ENCODE measurements around the gene NGF.

DNA sequence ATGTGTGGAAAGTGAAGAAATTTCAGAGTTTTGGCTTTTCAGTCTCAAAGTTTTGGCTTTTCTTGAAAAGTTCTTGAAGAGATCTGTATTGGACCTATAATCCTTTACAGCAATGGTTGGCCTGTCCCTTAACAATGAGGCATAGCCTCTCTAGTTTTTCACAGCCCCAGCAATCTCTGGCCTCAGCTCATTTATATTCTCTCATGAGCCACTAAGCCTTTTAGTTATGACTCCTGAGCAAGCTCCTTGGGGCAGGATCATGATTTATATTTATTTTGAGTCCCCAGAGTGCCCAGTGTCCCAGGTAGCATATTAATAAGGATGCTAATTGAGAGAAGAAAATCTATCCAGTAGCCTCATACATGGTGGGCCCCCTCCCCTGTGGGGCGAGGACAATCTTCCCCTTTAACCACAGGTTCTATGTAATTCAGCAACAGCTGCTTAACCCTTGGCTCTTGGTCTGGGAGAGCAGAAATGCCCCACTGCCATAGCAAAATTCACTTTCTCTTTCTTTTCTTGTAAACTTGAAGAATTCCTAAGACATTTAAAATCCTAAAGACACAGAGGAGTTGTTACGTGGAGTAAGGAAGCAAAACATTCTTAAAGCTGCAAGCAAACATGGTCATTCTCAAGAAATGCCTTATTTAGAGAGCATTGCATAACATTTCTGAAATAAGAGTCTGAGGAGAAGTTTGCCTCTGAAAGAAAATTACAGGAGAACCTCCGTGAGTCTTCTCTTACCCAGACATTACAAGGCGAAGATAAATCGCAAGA, 6.3 kb downstream of the NGF start:
- TF ChIP-seq, protein P1, sequence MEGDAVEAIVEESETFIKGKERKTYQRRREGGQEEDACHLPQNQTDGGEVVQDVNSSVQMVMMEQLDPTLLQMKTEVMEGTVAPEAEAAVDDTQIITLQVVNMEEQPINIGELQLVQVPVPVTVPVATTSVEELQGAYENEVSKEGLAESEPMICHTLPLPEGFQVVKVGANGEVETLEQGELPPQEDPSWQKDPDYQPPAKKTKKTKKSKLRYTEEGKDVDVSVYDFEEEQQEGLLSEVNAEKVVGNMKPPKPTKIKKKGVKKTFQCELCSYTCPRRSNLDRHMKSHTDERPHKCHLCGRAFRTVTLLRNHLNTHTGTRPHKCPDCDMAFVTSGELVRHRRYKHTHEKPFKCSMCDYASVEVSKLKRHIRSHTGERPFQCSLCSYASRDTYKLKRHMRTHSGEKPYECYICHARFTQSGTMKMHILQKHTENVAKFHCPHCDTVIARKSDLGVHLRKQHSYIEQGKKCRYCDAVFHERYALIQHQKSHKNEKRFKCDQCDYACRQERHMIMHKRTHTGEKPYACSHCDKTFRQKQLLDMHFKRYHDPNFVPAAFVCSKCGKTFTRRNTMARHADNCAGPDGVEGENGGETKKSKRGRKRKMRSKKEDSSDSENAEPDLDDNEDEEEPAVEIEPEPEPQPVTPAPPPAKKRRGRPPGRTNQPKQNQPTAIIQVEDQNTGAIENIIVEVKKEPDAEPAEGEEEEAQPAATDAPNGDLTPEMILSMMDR (IDR thresholded peaks at IDR 0.05), result no peak
- TF ChIP-seq ZFX (IDR thresholded peaks at IDR 0.05; ENCODE audit: borderline replicate concordance), result no peak

All from 22Rv1 (cell line).